ENCODE measurements around the gene PRKAG1. TPM values are rescaled to one million over a fixed set of nuclear protein-coding genes. Genes with fewer than 3 reads are reported as not detected.
"Not testable (repeated sequence)": the region's sequence is repeated elsewhere in the genome, so short reads cannot be mapped to it uniquely, and the experiment has no call there.

Gene PRKAG1
- 10 to 100 TPM; 69.4 to 70.0 TPM for total RNA-seq

- CTCF ChIA-PET, result interaction anchor here (0.6 to 2.2 kb wide), 12 partner anchors 15 to 379 kb away, joined by 3 to 7 read pairs (median 4); partner anchors contain the start of genes DDN, KMT2D and WNT1
Measured at GRCh38 chr12:49018261-49019119, at the start of gene PRKAG1. TSS of gene PRKAG1 (minus strand) at chr12:49018776. CDS start at chr12:49018740, 36 bp downstream.

GRCh38 chr12:49066120-49066519 is 47.5 kb upstream of the PRKAG1 start:
- CTCF ChIA-PET, result interaction anchor here (0.6 to 5.1 kb wide), 8 partner anchors 10 to 300 kb away, joined by 3 to 70 read pairs (median 4); partner anchors contain the start of gene DHH
- POLR2A ChIA-PET, result no interaction called here

More at GRCh38 chr12:49018261-49019119, at the start of gene PRKAG1:
- POLR2A ChIA-PET, result interaction anchor here (0.6 to 1.0 kb wide), 2 partner anchors 37 to 217 kb away, joined by 3 to 7 read pairs; no protein-coding TSS in a partner anchor

- CTCF ChIA-PET, result interaction anchor here (0.7 to 5.1 kb wide), 12 partner anchors 10 to 328 kb away, joined by 3 to 70 read pairs (median 8); partner anchors contain the start of genes DDN, DHH and LMBR1L
- POLR2A ChIA-PET, result interaction anchor here (0.9 kb wide), 1 partner anchor 67 kb away, joined by 5 read pairs; the partner anchor contains the start of gene TUBA1B
Measured at GRCh38 chr12:49064767-49065152, 46.2 kb upstream of the PRKAG1 start.

GRCh38 chr12:49061916-49062315 is 43.3 kb upstream of the PRKAG1 start:
- CTCF ChIA-PET, result interaction anchor here (1.4 to 5.1 kb wide), 3 partner anchors 26 to 36 kb away, joined by 3 to 70 read pairs (median 38); partner anchors contain the start of gene DHH
- POLR2A ChIA-PET, result not testable (repeated sequence)

GRCh38 chr12:49061157-49061650 is 42.6 kb upstream of the PRKAG1 start:
- ChIA-PET POLR2A (no interaction called here), CTCF (interaction anchor here (0.6 to 4.8 kb wide), 6 partner anchors 27 to 204 kb away, joined by 3 to 38 read pairs (median 4); no protein-coding TSS in a partner anchor)

- ChIA-PET CTCF (interaction anchor here (0.6 to 1.5 kb wide), 6 partner anchors 28 to 205 kb away, joined by 3 to 8 read pairs (median 4); partner anchors contain the start of gene FKBP11), POLR2A (interaction anchor here (0.6 to 1.9 kb wide), 5 partner anchors 9 to 101 kb away, joined by 3 to 11 read pairs (median 7); partner anchors contain the start of genes RHEBL1 and TUBA1B)
Measured at GRCh38 chr12:49060237-49061156, 41.9 kb upstream of the PRKAG1 start, which contains the start of gene KMT2D. TSS of gene KMT2D (minus strand) at chr12:49060794. CDS start at chr12:49055324, 5,470 bp downstream.

- ChIA-PET CTCF (interaction anchor here (1.0 to 2.9 kb wide), 6 partner anchors 10 to 134 kb away, joined by 3 to 12 read pairs (median 4); partner anchors contain the start of genes FKBP11 and RHEBL1), POLR2A (interaction anchor here (0.6 to 1.9 kb wide), 6 partner anchors 10 to 100 kb away, joined by 3 to 11 read pairs (median 6); partner anchors contain the start of genes RHEBL1 and TUBA1B)
Measured at GRCh38 chr12:49059299-49060171, 41.0 kb upstream of the PRKAG1 start.

- CTCF ChIA-PET, result interaction anchor here (1.0 to 2.9 kb wide), 3 partner anchors 11 to 29 kb away, joined by 4 to 12 read pairs (median 5); partner anchors contain the start of gene RHEBL1
- POLR2A ChIA-PET, result interaction anchor here (1.2 to 1.9 kb wide), 2 partner anchors 11 to 36 kb away, joined by 3 to 9 read pairs; partner anchors contain the start of gene RHEBL1
Measured at GRCh38 chr12:49059045-49059298, 40.4 kb upstream of the PRKAG1 start.

- ChIA-PET CTCF (interaction anchor here (0.7 to 2.9 kb wide), 4 partner anchors 10 to 30 kb away, joined by 3 to 12 read pairs (median 4); partner anchors contain the start of gene RHEBL1), POLR2A (interaction anchor here (1.2 to 1.9 kb wide), 2 partner anchors 11 to 37 kb away, joined by 3 to 9 read pairs; partner anchors contain the start of gene RHEBL1)
Measured at GRCh38 chr12:49058366-49059044, 39.9 kb upstream of the PRKAG1 start.

GRCh38 chr12:49057888-49058287 is 39.3 kb upstream of the PRKAG1 start:
- ChIA-PET CTCF (interaction anchor here (2.9 kb wide), 1 partner anchor 14 kb away, joined by 12 read pairs; no protein-coding TSS in a partner anchor), POLR2A (no interaction called here)

GRCh38 chr12:49055978-49056754 is 37.6 kb upstream of the PRKAG1 start:
- POLR2A ChIA-PET, result interaction anchor here (0.6 to 2.4 kb wide), 4 partner anchors 13 to 204 kb away, joined by 3 to 6 read pairs (median 4); partner anchors contain the start of genes DDX23 and RHEBL1
- CTCF ChIA-PET, result interaction anchor here (0.6 to 2.9 kb wide), 8 partner anchors 8 to 124 kb away, joined by 3 to 12 read pairs (median 4); partner anchors contain the start of gene LMBR1L

- POLR2A ChIA-PET, result interaction anchor here (0.5 to 2.4 kb wide), 3 partner anchors 12 to 37 kb away, joined by 3 to 6 read pairs (median 3); no protein-coding TSS in a partner anchor
Measured at GRCh38 chr12:49055092-49055491, 36.5 kb upstream of the PRKAG1 start.

GRCh38 chr12:49054524-49054923 is 35.9 kb upstream of the PRKAG1 start:
- CTCF ChIA-PET, result interaction anchor here (0.6 to 2.0 kb wide), 3 partner anchors 9 to 43 kb away, joined by 3 to 9 read pairs (median 4); no protein-coding TSS in a partner anchor
- POLR2A ChIA-PET, result interaction anchor here (0.5 to 2.4 kb wide), 2 partner anchors 11 to 22 kb away, joined by 3 to 6 read pairs; no protein-coding TSS in a partner anchor

More at GRCh38 chr12:49055092-49055491, 36.5 kb upstream of the PRKAG1 start:
- CTCF ChIA-PET, result interaction anchor here (0.6 to 2.0 kb wide), 6 partner anchors 9 to 125 kb away, joined by 3 to 9 read pairs (median 4); partner anchors contain the start of gene LMBR1L

GRCh38 chr12:49054096-49054495 is 35.5 kb upstream of the PRKAG1 start:
- ChIA-PET CTCF (interaction anchor here (0.6 kb wide), 1 partner anchor 1723 kb away, joined by 3 read pairs; no protein-coding TSS in a partner anchor), POLR2A (interaction anchor here (2.4 kb wide), 1 partner anchor 11 kb away, joined by 6 read pairs; no protein-coding TSS in a partner anchor)

- ChIA-PET POLR2A (no interaction called here), CTCF (no interaction called here)
Measured at GRCh38 chr12:49052451-49053208, 34.1 kb upstream of the PRKAG1 start.

All from activated CD8-positive, alpha-beta memory T cell treated with anti-CD3 and anti-CD28 coated beads for 36 hours (primary cell).